Choroid plexus epithelial cell (primary cell): ENCODE data around the gene ARHGEF6.

Experiments
- DNase-seq: peaks from one replicate; pipeline ENCODE4 v3.0.0-alpha.2; 2010; ENCODE audit warnings: low read depth
- H3K4me3 ChIP-seq: 2 replicates; pipeline ENCODE4 v1.5.1; 2011; ENCODE audit warnings: low read depth, mild to moderate bottlenecking, control low read depth, low read length, moderate library complexity
- TF ChIP-seq, protein P1 (sequence below): conservative IDR thresholded peaks from 2 replicates; pipeline ENCODE4 v1.5.1; 2011; ENCODE audit warnings: low read depth, mild to moderate bottlenecking, control low read depth, inconsistent platforms, low read length, moderate library complexity

The ARHGEF6 gene

DNA sequence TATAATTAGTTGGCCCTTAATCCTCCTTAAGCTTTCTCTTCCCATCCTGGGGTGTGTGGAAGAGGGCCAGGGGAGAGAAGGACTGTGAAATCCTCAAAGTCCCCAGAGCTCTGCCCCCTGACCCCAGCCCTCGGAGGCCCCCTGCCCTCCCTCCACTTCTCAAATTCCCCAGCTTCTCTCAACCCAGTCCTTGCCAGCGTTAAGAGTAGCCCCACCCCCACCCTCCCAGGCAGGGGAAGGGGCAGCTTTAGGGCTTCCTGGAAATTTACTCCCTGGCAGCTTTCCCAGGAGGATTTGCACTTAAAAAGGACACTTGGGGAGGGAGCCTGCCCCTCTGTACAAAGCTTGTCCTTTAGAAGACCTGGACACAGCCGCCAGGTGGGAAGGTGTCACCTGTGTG, 144.6 kb downstream of the ARHGEF6 start:
- TF ChIP-seq, protein P1, sequence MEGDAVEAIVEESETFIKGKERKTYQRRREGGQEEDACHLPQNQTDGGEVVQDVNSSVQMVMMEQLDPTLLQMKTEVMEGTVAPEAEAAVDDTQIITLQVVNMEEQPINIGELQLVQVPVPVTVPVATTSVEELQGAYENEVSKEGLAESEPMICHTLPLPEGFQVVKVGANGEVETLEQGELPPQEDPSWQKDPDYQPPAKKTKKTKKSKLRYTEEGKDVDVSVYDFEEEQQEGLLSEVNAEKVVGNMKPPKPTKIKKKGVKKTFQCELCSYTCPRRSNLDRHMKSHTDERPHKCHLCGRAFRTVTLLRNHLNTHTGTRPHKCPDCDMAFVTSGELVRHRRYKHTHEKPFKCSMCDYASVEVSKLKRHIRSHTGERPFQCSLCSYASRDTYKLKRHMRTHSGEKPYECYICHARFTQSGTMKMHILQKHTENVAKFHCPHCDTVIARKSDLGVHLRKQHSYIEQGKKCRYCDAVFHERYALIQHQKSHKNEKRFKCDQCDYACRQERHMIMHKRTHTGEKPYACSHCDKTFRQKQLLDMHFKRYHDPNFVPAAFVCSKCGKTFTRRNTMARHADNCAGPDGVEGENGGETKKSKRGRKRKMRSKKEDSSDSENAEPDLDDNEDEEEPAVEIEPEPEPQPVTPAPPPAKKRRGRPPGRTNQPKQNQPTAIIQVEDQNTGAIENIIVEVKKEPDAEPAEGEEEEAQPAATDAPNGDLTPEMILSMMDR = no peak
- no peak overlapping the region for H3K4me3 ChIP-seq
- DNase-seq = no peak

DNA sequence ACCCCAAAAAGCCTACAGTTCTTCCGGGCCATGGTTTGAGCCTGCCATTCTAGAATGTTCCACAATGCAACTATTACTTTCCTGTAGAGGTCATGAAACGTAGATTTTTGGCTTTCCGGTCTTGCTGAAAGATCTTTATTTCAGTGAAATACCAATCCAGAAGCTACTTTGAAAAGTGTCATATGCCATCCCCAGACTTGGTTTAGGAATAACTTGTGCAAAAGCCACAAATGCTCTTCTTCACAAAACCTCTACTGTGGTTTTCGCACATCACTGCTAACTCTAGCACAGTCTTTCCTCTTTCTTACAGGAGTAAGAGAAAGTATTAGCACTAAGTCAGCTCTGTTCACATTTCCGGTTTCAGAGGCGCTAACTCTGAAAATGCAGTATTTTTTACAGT, 145.5 kb downstream of the ARHGEF6 start:
- H3K4me3 ChIP-seq = no peak overlapping the region
- no peak for DNase-seq
- TF ChIP-seq, protein P1 = no peak

DNA sequence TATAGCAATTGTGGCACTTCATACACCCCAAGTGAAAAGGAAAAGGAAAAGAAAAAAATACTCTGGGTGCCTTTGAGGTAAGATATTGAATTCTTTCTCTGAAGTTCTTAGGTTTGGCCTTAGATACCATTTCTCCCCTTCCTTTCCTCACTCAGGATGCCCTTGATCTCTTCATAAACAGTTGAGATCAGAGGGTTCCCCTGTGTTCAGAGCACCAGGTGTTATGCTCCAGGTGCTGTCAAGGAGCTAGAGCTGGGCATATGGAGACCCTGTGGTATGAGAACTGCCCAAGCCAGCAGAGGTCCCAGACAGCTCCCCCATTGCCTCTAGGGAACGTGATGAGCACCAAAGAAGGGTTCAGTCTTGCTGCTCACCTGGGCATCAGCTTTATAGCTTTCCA, 149.9 kb downstream of the ARHGEF6 start:
- no peak overlapping the region for H3K4me3 ChIP-seq
- no peak for DNase-seq
- TF ChIP-seq, protein P1 = no peak

DNA sequence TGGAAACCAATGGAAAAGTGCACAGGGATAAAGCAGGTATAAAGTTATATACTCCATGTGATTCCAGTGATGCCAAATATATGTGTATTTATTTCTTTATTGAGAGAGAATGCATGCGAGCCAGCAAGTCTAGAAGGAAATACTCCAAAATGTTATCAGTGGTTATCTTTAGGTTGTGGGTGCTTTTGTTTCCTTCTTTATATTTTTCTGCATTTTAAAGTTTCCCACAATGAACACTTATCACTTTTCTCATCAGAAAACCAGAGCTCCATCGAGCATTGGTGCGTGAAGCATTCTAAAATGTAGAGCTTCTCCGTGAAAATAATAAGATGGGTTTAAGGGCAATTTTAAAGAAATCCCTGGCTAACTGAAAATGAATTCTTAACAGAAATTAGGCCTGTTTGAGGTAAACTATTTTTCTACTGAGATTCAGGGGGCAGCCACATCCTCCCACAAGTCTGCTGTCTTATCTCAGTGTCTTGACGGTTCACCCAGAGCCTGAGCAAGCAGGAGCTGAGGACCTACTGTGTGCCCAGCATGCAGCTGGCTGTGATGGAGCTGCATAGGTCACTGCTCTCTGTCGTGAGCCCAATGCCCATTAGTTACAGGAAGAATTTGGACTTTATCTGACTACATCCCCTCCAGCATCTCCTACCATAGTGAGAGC, 151.5 kb downstream of the ARHGEF6 start:
- H3K4me3 ChIP-seq = no peak overlapping the region
- no peak for DNase-seq
- TF ChIP-seq, protein P1 = no peak

DNA sequence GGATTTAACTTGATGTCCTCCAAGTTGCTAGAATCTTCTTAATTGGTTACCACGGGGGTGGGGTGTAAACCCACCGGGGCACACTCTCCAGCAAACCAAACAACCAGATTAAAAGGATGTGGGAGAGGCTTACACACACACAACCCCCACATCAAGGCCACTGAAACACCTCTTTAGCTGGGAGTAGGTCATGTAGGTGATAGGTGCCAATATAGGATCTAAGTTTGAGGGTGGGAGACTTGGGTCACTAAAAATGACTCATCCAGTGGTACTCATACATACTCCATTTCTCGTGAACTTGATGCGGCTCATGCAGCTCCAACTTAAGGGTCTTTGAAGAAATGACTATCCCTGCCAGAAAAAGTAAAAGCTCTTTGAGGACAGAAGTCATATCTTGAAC, 153.3 kb downstream of the ARHGEF6 start:
- no peak overlapping the region for H3K4me3 ChIP-seq
- TF ChIP-seq, protein P1 = no peak
- DNase-seq = no peak

DNA sequence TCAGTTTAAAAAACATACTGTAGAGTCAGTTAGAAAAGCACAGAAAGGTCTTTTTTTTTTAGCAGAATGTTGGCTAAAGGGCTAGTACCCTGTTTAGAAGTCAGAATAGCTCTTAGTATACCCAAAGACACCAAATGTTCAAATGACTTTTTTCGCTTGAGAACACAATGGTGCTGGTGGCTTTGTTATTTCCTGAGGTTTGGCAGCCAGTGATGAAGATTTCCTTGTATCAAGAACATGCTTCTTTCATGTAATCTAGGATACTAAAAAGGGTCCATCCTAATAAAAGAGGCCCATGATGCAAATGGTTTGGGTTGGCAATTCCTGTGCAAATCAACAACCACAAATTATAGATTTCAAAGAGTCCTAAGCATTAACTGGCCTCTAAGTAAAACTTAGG, 153.8 kb downstream of the ARHGEF6 start:
- TF ChIP-seq, protein P1 = no peak
- no peak for DNase-seq

DNA sequence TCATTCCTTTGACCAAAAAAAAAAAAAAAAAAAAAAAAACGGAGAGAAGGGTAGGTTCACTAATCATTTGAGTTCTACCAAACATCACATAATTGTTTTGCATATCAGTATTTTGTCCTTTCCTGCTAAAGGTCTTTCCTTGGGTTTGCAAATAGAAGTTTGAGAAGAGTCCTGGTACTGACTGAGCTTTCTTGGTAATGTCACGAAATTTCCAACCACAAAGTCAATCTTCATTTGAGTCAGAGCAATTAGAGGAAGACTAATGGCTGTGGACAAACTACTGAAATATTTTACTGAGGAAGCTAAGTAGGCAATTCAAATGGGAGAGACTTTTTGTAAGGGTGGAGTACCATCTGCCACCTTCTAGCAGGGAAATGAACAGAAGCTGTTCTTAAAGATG, 154.5 kb downstream of the ARHGEF6 start:
- TF ChIP-seq, protein P1 = no peak
- DNase-seq = no peak
- H3K4me3 ChIP-seq = no peak overlapping the region

More for the DNA sequence above, 153.8 kb downstream of the ARHGEF6 start:
- no peak overlapping the region for H3K4me3 ChIP-seq
